ENCODE results near the gene EMX2. TPM values are rescaled to one million over a fixed set of nuclear protein-coding genes. Genes with fewer than 3 reads are reported as not detected.

Gene EMX2
- total RNA-seq, 1 experiment from 2014 or later = 4.7 TPM

DNA sequence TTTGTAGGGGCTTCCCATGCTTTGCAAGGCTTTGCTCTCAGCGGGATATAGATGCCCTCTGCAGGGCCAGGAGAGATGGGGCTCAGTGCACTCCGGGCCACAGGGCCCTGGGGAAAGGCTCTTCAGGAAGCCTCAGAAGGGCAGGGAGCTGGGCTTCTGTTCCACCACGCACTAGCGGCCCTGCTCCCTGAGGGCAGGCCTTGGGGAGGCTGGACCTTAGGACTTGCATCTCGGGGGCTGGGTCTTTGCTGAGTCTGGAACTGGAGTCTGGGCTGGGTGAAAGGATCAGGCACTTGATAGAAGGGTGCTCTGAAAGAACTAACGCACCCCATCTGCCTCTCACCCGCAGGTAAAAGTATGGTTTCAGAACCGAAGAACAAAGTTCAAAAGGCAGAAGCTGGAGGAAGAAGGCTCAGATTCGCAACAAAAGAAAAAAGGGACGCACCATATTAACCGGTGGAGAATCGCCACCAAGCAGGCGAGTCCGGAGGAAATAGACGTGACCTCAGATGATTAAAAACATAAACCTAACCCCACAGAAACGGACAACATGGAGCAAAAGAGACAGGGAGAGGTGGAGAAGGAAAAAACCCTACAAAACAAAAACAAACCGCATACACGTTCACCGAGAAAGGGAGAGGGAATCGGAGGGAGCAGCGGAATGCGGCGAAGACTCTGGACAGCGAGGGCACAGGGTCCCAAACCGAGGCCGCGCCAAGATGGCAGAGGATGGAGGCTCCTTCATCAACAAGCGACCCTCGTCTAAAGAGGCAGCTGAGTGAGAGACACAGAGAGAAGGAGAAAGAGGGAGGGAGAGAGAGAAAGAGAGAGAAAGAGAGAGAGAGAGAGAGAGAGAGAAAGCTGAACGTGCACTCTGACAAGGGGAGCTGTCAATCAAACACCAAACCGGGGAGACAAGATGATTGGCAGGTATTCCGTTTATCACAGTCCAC, 5.4 kb downstream of the EMX2 start:
- peaks cover 5% of the 10 kb centered on the region for H3K27me3 Mint-ChIP-seq (ENCODE audit: insufficient read depth, unreplicated experiment)
- TF ChIP-seq, protein P1, sequence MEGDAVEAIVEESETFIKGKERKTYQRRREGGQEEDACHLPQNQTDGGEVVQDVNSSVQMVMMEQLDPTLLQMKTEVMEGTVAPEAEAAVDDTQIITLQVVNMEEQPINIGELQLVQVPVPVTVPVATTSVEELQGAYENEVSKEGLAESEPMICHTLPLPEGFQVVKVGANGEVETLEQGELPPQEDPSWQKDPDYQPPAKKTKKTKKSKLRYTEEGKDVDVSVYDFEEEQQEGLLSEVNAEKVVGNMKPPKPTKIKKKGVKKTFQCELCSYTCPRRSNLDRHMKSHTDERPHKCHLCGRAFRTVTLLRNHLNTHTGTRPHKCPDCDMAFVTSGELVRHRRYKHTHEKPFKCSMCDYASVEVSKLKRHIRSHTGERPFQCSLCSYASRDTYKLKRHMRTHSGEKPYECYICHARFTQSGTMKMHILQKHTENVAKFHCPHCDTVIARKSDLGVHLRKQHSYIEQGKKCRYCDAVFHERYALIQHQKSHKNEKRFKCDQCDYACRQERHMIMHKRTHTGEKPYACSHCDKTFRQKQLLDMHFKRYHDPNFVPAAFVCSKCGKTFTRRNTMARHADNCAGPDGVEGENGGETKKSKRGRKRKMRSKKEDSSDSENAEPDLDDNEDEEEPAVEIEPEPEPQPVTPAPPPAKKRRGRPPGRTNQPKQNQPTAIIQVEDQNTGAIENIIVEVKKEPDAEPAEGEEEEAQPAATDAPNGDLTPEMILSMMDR (IDR thresholded peaks at IDR 0.05; ENCODE audit: insufficient read depth in 1 of 2, low read depth in 1 of 2, low read length in 1 of 2, severe bottlenecking in 1 of 2, unreplicated experiment in 1 of 2) = no peak
- POLR2A ChIA-PET = no interaction called here
- no peak overlapping the region for H3K4me3 Mint-ChIP-seq (ENCODE audit: unreplicated experiment)
- H3K4me1 Mint-ChIP-seq (ENCODE audit: low read depth, unreplicated experiment) = peaks cover 15% of the 10 kb centered on the region
- H3K9me3 Mint-ChIP-seq (ENCODE audit: unreplicated experiment) = no peaks in the 10 kb centered on the region
- Histone ChIP-seq H3K36me3 (ENCODE audit: control insufficient read depth, insufficient read depth, low read length) (no peaks in the 10 kb centered on the region), H3K27me3 (replicated peaks; ENCODE audit: control insufficient read depth, insufficient read depth, low read length) (peaks cover 3% of the 10 kb centered on the region; the same call in 1 of the 2 replicates), H3K4me1 (peaks cover 11% of the 10 kb centered on the region), H3K4me3 (ENCODE audit: low read depth, low read length) (no peak overlapping the region), H3K9me3 (no peaks in the 10 kb centered on the region)
- intact Hi-C loops (cut with micrococcal nuclease; ENCODE audit: unreplicated experiment) = no loop called here
- no peak for DNase-seq
- CTCF ChIA-PET = no interaction called here
- TSS peak; percentile 13 for BruUV-seq (replicated peaks)
- no peak overlapping the region for H3K27ac Mint-ChIP-seq (ENCODE audit: unreplicated experiment)
- peaks cover 15% of the 10 kb centered on the region for H3K36me3 Mint-ChIP-seq (ENCODE audit: insufficient read depth, unreplicated experiment)

DNA sequence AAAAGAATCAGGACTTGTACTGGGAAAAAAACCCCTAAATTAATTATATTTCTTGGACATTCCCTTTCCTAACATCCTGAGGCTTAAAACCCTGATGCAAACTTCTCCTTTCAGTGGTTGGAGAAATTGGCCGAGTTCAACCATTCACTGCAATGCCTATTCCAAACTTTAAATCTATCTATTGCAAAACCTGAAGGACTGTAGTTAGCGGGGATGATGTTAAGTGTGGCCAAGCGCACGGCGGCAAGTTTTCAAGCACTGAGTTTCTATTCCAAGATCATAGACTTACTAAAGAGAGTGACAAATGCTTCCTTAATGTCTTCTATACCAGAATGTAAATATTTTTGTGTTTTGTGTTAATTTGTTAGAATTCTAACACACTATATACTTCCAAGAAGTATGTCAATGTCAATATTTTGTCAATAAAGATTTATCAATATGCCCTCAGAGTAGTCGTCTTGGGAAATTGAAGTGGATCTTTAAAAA, 6.6 kb downstream of the EMX2 start:
- TF ChIP-seq, protein P1 (IDR thresholded peaks at IDR 0.05; ENCODE audit: insufficient read depth in 1 of 2, low read depth in 1 of 2, low read length in 1 of 2, severe bottlenecking in 1 of 2, unreplicated experiment in 1 of 2) = no peak
- H3K27me3 Mint-ChIP-seq (ENCODE audit: insufficient read depth, unreplicated experiment) = peaks cover 5% of the 10 kb centered on the region
- H3K4me3 Mint-ChIP-seq (ENCODE audit: unreplicated experiment) = no peak overlapping the region
- Histone ChIP-seq H3K27me3 (replicated peaks; ENCODE audit: control insufficient read depth, insufficient read depth, low read length) (peaks cover 3% of the 10 kb centered on the region; the same call in 1 of the 2 replicates), H3K9me3 (no peaks in the 10 kb centered on the region), H3K36me3 (ENCODE audit: control insufficient read depth, insufficient read depth, low read length) (no peaks in the 10 kb centered on the region), H3K4me1 (peaks cover 11% of the 10 kb centered on the region), H3K4me3 (ENCODE audit: low read depth, low read length) (no peak overlapping the region)
- no TSS peak for BruUV-seq (replicated peaks)
- ChIA-PET POLR2A (no interaction called here), CTCF (no interaction called here)
- H3K4me1 Mint-ChIP-seq (ENCODE audit: low read depth, unreplicated experiment) = peaks cover 15% of the 10 kb centered on the region
- no peaks in the 10 kb centered on the region for H3K9me3 Mint-ChIP-seq (ENCODE audit: unreplicated experiment)
- H3K27ac Mint-ChIP-seq (ENCODE audit: unreplicated experiment) = no peak overlapping the region
- DNase-seq = no peak
- H3K36me3 Mint-ChIP-seq (ENCODE audit: insufficient read depth, unreplicated experiment) = peaks cover 15% of the 10 kb centered on the region
- intact Hi-C loops (cut with micrococcal nuclease; ENCODE audit: unreplicated experiment) = no loop called here

DNA sequence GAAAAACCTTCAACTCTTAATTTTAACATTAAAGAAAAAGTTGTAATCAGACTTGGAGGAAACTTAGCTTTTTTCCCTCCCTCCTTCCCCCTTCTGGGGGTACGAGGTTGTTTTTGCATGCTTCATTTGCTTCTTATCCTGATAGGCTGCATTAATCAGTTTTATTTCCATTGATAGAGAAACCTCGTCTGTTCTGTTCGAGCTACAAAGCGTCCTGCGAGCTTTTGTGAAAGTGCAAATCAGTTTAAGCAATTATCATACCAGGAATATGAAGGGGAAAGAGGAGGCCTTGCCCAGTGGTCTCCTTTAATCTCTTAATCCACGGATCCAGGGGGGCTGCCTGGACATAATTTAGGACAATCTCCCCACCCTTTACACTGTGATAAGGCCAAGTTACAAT, 7.5 kb downstream of the EMX2 start:
- intact Hi-C loops (cut with micrococcal nuclease; ENCODE audit: unreplicated experiment) = no loop called here
- peaks cover 11% of the 10 kb centered on the region for H3K4me1 ChIP-seq
- H3K27me3 ChIP-seq (replicated peaks; ENCODE audit: control insufficient read depth, insufficient read depth, low read length) = peaks cover 3% of the 10 kb centered on the region; the same call in 1 of the 2 replicates
- no TSS peak for BruUV-seq (replicated peaks)
- CTCF ChIA-PET = no interaction called here
- no peaks in the 10 kb centered on the region for H3K9me3 ChIP-seq
- Mint-ChIP-seq H3K36me3 (ENCODE audit: insufficient read depth, unreplicated experiment) (peaks cover 15% of the 10 kb centered on the region), H3K27ac (ENCODE audit: unreplicated experiment) (no peak overlapping the region), H3K4me3 (ENCODE audit: unreplicated experiment) (no peak overlapping the region), H3K27me3 (ENCODE audit: insufficient read depth, unreplicated experiment) (peaks cover 5% of the 10 kb centered on the region), H3K9me3 (ENCODE audit: unreplicated experiment) (no peaks in the 10 kb centered on the region), H3K4me1 (ENCODE audit: low read depth, unreplicated experiment) (peaks cover 15% of the 10 kb centered on the region)
- TF ChIP-seq, protein P1 (IDR thresholded peaks at IDR 0.05; ENCODE audit: insufficient read depth in 1 of 2, low read depth in 1 of 2, low read length in 1 of 2, severe bottlenecking in 1 of 2, unreplicated experiment in 1 of 2) = no peak
- no peak overlapping the region for H3K4me3 ChIP-seq (ENCODE audit: low read depth, low read length)
- POLR2A ChIA-PET = no interaction called here
- no peaks in the 10 kb centered on the region for H3K36me3 ChIP-seq (ENCODE audit: control insufficient read depth, insufficient read depth, low read length)
- DNase-seq = no peak
